ENCODE measurements around the gene JDP2. TPM values are rescaled to one million over a fixed set of nuclear protein-coding genes. Genes with fewer than 3 reads are reported as not detected.
"Not testable (repeated sequence)": the region's sequence is repeated elsewhere in the genome, so short reads cannot be mapped to it uniquely, and the experiment has no call there.

JDP2 gene
- total and polyA plus RNA-seq, 3 donors from 2014 or later = 10.7 to 19.0 (median 14.0) TPM

- H3K27me3 ChIP-seq = no peaks in the 10 kb centered on the region
- peak overlapping the region; percentile 55 to 63 for H3K27ac ChIP-seq
- no peaks in the 10 kb centered on the region for H3K9me3 ChIP-seq
- H3K4me1 ChIP-seq = peaks cover 22% of the 10 kb centered on the region
- intact Hi-C loops (cut with DNase I; ENCODE audit: low total_unique reads) = no loop called here
- no peak for DNase-seq
- TF ChIP-seq, protein P1, sequence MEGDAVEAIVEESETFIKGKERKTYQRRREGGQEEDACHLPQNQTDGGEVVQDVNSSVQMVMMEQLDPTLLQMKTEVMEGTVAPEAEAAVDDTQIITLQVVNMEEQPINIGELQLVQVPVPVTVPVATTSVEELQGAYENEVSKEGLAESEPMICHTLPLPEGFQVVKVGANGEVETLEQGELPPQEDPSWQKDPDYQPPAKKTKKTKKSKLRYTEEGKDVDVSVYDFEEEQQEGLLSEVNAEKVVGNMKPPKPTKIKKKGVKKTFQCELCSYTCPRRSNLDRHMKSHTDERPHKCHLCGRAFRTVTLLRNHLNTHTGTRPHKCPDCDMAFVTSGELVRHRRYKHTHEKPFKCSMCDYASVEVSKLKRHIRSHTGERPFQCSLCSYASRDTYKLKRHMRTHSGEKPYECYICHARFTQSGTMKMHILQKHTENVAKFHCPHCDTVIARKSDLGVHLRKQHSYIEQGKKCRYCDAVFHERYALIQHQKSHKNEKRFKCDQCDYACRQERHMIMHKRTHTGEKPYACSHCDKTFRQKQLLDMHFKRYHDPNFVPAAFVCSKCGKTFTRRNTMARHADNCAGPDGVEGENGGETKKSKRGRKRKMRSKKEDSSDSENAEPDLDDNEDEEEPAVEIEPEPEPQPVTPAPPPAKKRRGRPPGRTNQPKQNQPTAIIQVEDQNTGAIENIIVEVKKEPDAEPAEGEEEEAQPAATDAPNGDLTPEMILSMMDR (IDR thresholded peaks at IDR 0.05) = no peak
- TF ChIP-seq POLR2A (IDR thresholded peaks at IDR 0.05) = no peak
- H3K4me3 ChIP-seq = no peak overlapping the region
- H3K36me3 ChIP-seq (ENCODE audit: low read depth, missing control alignments) = no peaks in the 10 kb centered on the region
Observed at GRCh38 chr14:75381642-75382041, 46.2 kb upstream of the JDP2 start.

- WGBS, 2 donors = 85 to 91% methylated on average over 9 of the region's 9 CpGs
- H3K27me3 ChIP-seq; H3K27ac ChIP-seq; H3K9me3 ChIP-seq; intact Hi-C loops (cut with DNase I; ENCODE audit: low total_unique reads); H3K4me3 ChIP-seq; DNase-seq; H3K36me3 ChIP-seq (ENCODE audit: low read depth, missing control alignments): not testable (repeated sequence)
- H3K4me1 ChIP-seq = peaks cover 22% of the 10 kb centered on the region
Observed at GRCh38 chr14:75383219-75383618, 44.6 kb upstream of the JDP2 start.

DNA sequence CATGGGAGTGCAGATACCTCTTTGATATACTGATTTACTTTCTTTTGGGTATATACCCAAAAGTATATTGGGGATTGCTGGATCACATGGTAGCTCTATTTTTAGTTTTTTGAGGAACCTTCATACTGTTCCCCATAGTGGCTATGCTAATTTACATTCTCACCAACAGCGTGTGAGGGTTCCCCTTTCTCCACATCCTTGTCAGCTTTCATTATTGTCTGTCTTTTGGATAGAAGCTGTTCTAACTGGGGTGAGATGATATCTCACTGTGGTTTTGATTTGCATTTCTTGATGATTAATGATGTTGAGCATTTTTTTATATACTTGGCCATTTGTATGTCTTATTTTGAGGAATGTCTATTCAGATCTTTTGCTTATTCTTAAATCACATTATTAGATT is 44.1 kb upstream of the JDP2 start:
- Histone ChIP-seq H3K4me1 (peaks cover 22% of the 10 kb centered on the region), H3K27ac (no peak overlapping the region), H3K27me3 (no peaks in the 10 kb centered on the region), H3K4me3 (no peak overlapping the region), H3K9me3 (no peaks in the 10 kb centered on the region), H3K36me3 (ENCODE audit: low read depth, missing control alignments) (no peaks in the 10 kb centered on the region)
- no peak for DNase-seq
- intact Hi-C loops (cut with DNase I; ENCODE audit: low total_unique reads) = no loop called here
- TF ChIP-seq POLR2A (IDR thresholded peaks at IDR 0.05) = no peak
- TF ChIP-seq, protein P1 (IDR thresholded peaks at IDR 0.05) = no peak
- WGBS, 2 donors = 84 to 100% methylated on average over 1 of the region's 1 CpG

DNA sequence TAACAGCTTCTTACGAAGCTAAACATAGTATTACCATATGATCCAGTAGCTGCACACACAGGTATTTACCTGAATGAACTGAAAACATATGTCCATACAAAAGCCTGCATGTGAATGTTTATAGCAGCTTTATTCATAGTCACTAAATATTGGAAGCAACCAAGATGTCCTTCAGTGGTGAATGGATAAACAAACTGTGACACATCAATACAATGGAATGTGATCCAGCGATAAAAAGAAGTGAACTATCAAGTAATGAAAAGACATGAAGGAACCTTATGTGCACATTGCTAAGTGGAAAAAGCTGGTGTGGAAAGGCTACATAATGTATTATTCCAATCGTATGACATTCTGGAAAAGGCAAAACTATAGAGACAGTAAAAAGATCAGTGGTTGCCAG is 38.1 kb upstream of the JDP2 start:
- intact Hi-C loops (cut with DNase I; ENCODE audit: low total_unique reads) = no loop called here
- H3K4me1 ChIP-seq = no peaks in the 10 kb centered on the region
- H3K36me3 ChIP-seq (ENCODE audit: low read depth, missing control alignments) = no peaks in the 10 kb centered on the region
- H3K4me3 ChIP-seq = no peak overlapping the region
- TF ChIP-seq POLR2A (IDR thresholded peaks at IDR 0.05) = no peak
- TF ChIP-seq, protein P1 (IDR thresholded peaks at IDR 0.05) = no peak
- 88 to 89% methylated on average over 3 of the region's 3 CpGs for WGBS, 2 donors
- H3K27ac ChIP-seq = no peak overlapping the region
- H3K27me3 ChIP-seq = no peaks in the 10 kb centered on the region
- no peaks in the 10 kb centered on the region for H3K9me3 ChIP-seq
- DNase-seq = no peak

DNA sequence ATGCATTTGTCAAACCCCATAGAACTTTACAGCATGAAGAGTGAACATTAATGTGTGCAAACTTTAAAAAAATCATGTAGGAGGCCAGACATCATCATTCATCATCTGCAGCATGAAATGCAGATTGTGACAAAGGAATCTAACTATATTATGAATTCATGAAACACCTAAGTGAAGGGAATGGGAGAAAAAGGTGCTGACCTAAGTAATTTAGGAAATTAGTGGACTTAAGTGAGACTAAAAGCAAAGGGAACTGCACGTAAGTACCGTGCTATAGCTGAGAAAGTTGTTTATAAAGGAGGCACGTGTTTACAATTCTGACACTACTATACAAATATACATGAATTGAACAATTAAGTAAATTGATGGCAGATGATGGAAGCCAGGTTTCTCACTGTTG is 37.6 kb upstream of the JDP2 start:
- Histone ChIP-seq H3K27me3 (no peaks in the 10 kb centered on the region), H3K9me3 (no peaks in the 10 kb centered on the region), H3K4me3 (no peak overlapping the region), H3K36me3 (ENCODE audit: low read depth, missing control alignments) (no peaks in the 10 kb centered on the region), H3K4me1 (no peaks in the 10 kb centered on the region), H3K27ac (no peak overlapping the region)
- intact Hi-C loops (cut with DNase I; ENCODE audit: low total_unique reads) = no loop called here
- TF ChIP-seq, protein P1 (IDR thresholded peaks at IDR 0.05) = no peak
- TF ChIP-seq POLR2A (IDR thresholded peaks at IDR 0.05) = no peak
- DNase-seq = no peak
- WGBS, 2 donors = 92 to 98% methylated on average over 3 of the region's 3 CpGs
